ENCODE measurements around the gene HIVEP1. TPM values are rescaled to one million over a fixed set of nuclear protein-coding genes. Genes with fewer than 3 reads are reported as not detected.

The HIVEP1 gene
- total RNA-seq, 1 donor from 2014 or later: 37.1 TPM

DNA sequence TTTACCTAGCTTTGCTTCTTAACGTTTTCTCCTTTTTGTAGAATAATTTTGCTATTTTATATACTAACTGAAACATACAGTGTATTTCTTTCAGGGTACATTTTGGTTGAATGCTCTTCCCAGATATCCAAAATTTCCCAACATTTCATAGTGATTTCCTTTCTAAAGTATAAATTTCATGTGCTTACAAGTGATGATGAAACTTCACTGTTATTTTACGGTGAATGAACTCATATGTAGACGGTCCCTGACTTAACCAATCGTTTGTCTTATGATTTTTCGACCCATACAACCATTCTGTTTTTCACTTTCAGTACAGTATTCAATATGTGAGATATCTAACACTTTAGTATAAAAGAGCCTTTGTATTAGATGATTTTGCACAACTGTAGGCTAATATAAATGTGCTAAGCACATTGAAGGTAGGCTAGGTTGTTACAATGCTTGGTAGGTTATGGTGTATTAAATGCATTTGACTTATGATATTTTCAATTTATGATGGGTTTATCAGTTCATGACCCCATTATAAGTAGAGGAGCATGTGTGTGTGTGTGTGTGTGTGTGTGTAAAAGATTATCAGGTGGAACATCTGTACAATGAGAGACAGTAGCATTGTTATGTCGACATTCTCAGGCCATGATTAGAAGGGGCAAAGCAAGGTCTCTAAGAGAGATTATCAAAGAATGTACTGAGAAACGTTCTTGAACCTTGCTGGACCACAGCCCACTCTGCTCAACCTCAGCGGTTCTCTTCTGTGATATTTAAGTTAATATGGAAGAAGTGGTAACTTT, 20.9 kb downstream of the HIVEP1 start:
- TF ChIP-seq, protein P1, sequence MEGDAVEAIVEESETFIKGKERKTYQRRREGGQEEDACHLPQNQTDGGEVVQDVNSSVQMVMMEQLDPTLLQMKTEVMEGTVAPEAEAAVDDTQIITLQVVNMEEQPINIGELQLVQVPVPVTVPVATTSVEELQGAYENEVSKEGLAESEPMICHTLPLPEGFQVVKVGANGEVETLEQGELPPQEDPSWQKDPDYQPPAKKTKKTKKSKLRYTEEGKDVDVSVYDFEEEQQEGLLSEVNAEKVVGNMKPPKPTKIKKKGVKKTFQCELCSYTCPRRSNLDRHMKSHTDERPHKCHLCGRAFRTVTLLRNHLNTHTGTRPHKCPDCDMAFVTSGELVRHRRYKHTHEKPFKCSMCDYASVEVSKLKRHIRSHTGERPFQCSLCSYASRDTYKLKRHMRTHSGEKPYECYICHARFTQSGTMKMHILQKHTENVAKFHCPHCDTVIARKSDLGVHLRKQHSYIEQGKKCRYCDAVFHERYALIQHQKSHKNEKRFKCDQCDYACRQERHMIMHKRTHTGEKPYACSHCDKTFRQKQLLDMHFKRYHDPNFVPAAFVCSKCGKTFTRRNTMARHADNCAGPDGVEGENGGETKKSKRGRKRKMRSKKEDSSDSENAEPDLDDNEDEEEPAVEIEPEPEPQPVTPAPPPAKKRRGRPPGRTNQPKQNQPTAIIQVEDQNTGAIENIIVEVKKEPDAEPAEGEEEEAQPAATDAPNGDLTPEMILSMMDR (IDR thresholded peaks at IDR 0.05; ENCODE audit: partially characterized antibody, unreplicated experiment): no peak
- Mint-ChIP-seq H3K4me3 (ENCODE audit: unreplicated experiment) (no peak overlapping the region), H3K27me3 (ENCODE audit: unreplicated experiment) (peaks cover 3% of the 10 kb centered on the region), H3K9me3 (ENCODE audit: unreplicated experiment) (peaks cover 7% of the 10 kb centered on the region), H3K4me1 (ENCODE audit: low read depth, unreplicated experiment) (peaks cover 2% of the 10 kb centered on the region), H3K27ac (ENCODE audit: unreplicated experiment) (no peak overlapping the region), H3K36me3 (ENCODE audit: unreplicated experiment) (peaks cover 25% of the 10 kb centered on the region)
- no peak for DNase-seq

DNA sequence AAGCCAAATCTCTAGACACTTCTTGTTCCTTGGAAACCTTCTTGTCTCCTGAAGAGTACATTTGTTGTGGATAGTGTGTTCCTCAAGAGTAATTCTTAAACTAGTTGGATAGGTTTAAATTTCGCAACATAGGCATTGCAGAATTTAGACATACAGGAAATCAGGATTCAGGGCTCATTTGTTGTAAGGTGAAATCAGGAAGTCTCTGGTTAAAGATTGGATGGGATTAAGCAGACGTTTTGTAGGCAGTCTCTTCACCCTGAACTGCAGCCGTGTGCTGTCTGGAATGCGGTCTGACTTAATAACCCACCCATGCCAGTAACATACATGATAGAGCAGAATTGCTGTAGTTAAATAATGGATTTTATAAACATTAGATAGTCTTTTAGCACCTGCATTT, 21.7 kb downstream of the HIVEP1 start:
- Mint-ChIP-seq H3K9me3 (ENCODE audit: unreplicated experiment) (peaks cover 7% of the 10 kb centered on the region), H3K4me3 (ENCODE audit: unreplicated experiment) (no peak overlapping the region), H3K27ac (ENCODE audit: unreplicated experiment) (no peak overlapping the region), H3K27me3 (ENCODE audit: unreplicated experiment) (peaks cover 3% of the 10 kb centered on the region), H3K4me1 (ENCODE audit: low read depth, unreplicated experiment) (peaks cover 2% of the 10 kb centered on the region), H3K36me3 (ENCODE audit: unreplicated experiment) (peaks cover 25% of the 10 kb centered on the region)
- no peak for DNase-seq
- TF ChIP-seq, protein P1 (IDR thresholded peaks at IDR 0.05; ENCODE audit: partially characterized antibody, unreplicated experiment): no peak

DNA sequence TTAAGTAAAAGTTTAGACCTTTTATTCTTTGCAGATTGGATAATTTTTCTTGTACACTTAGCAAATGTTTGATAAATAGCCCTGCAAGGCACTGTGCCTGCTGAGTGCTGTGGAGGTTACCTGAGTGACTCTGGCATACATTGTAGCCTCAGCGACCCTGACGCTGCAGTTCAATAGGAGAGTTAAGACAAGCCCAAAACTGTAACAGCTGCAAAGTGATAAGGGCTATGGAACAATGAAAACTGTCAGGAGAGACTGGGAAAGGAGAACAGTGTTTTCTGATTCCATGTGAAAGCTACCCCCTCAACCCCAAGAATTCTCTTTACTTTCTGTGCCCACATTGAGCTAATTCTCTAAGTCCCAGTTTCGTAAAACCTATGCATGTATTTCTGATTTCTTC, 22.2 kb downstream of the HIVEP1 start:
- Mint-ChIP-seq H3K4me1 (ENCODE audit: low read depth, unreplicated experiment) (peaks cover 2% of the 10 kb centered on the region), H3K4me3 (ENCODE audit: unreplicated experiment) (no peak overlapping the region), H3K27me3 (ENCODE audit: unreplicated experiment) (peaks cover 3% of the 10 kb centered on the region), H3K27ac (ENCODE audit: unreplicated experiment) (no peak overlapping the region), H3K9me3 (ENCODE audit: unreplicated experiment) (peaks cover 7% of the 10 kb centered on the region), H3K36me3 (ENCODE audit: unreplicated experiment) (peaks cover 22% of the 10 kb centered on the region)
- no peak for DNase-seq
- TF ChIP-seq, protein P1 (IDR thresholded peaks at IDR 0.05; ENCODE audit: partially characterized antibody, unreplicated experiment): no peak

DNA sequence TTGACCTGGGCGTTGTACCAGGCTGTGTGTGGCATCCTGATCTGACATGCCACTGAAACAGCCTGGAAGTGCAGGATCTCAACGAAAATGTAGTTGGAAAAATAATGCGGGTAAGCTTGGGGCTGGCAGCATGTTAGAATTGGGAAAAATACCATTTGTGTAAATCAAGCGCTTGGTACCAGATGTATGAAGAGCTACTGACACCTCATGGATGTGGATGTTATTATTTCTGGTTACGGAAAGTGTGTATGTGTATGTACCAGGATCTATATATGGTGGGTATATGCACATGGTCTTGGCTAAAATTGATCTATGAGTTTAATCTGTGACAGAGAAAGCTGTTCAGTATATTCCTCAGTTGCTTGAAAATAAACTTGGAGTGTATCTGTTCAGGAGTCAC, 22.7 kb downstream of the HIVEP1 start:
- peaks cover 5% of the 10 kb centered on the region for H3K9me3 Mint-ChIP-seq (ENCODE audit: unreplicated experiment)
- H3K4me1 Mint-ChIP-seq (ENCODE audit: low read depth, unreplicated experiment): peaks cover 2% of the 10 kb centered on the region
- H3K27me3 Mint-ChIP-seq (ENCODE audit: unreplicated experiment): peaks cover 3% of the 10 kb centered on the region
- TF ChIP-seq, protein P1 (IDR thresholded peaks at IDR 0.05; ENCODE audit: partially characterized antibody, unreplicated experiment): no peak
- no peak for DNase-seq
- H3K36me3 Mint-ChIP-seq (ENCODE audit: unreplicated experiment): peaks cover 20% of the 10 kb centered on the region
- no peak overlapping the region for H3K27ac Mint-ChIP-seq (ENCODE audit: unreplicated experiment)
- no peak overlapping the region for H3K4me3 Mint-ChIP-seq (ENCODE audit: unreplicated experiment)

DNA sequence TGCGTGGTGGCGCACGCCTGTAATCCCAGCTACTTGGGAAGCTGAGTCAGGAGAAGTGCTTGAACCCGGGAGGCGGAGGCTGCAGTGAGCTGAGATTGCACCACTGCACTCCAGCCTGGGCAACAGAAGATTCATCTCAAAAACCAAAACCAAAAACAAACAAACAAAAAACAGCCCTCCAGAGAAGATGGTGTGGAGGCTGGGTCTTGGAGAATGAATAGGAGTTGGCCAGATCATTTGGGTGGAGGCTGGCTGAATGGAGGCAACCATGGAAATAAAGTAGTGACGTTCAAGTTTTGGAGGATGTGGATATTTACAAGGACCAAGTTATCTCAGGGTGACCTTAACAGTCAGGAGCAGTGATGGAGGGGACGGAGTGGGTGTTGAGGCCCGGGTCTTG, 24.7 kb downstream of the HIVEP1 start:
- Mint-ChIP-seq H3K9me3 (ENCODE audit: unreplicated experiment) (peaks cover under 1% of the 10 kb centered on the region), H3K27ac (ENCODE audit: unreplicated experiment) (no peak overlapping the region), H3K4me1 (ENCODE audit: low read depth, unreplicated experiment) (peaks cover 2% of the 10 kb centered on the region), H3K4me3 (ENCODE audit: unreplicated experiment) (no peak overlapping the region), H3K27me3 (ENCODE audit: unreplicated experiment) (peaks cover 3% of the 10 kb centered on the region), H3K36me3 (ENCODE audit: unreplicated experiment) (peaks cover 2% of the 10 kb centered on the region)
- TF ChIP-seq, protein P1 (IDR thresholded peaks at IDR 0.05; ENCODE audit: partially characterized antibody, unreplicated experiment): no peak
- no peak for DNase-seq
